Suppressor macrophage (primary cell): Measurements from ENCODE around the gene SCYL3.
"Not testable (repeated sequence)": the region's sequence is repeated elsewhere in the genome, so short reads cannot be mapped to it uniquely, and the experiment has no call there.

Experiments
- DNase-seq, 4 experiments: peaks; one replicate each; pipeline ENCODE4 v3.0.0-alpha.2; 2020 to 2022

The SCYL3 gene

GRCh38 chr1:169811418-169812035, 82.2 kb downstream of the SCYL3 start:
- not testable (repeated sequence) for DNase-seq

DNA sequence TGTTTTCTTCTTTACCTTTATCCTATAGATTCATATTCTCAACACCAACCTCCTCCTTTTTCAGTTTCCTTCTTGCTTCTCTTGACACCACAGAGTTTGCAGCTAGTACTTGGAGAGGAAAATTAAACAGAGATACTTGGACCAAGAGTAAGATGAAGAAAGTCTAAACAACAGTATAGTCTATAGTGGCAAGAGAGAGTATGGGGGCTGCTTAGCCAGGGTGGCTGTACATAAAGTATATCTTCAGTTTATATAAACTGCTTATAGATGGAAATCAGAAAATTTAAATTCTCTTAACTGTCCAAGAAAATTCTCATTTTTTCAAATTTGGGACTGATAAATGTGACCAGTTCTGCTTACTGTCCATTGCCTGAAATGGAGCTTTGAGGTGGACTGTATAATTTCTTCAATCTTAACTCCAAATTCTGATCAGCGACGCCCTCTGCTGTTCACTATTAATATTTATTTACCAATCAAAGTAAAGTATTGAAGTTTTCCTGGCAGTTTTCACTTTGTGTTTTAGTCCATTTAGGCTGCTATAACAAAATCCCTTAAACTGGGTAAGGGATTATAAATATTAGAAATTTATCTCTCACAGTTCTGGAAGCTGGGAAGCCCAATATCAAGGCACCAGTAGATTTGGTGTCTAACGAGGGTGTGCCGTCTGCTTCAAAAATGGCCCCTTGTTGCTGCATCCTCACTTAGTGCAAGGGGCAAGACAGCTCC, 84.2 kb downstream of the SCYL3 start:
- DNase-seq: peak; percentile 37 to 79 (median 66)

- DNase-seq: no peak
Measured at GRCh38 chr1:169804941-169805340, 88.8 kb downstream of the SCYL3 start.

- peak; percentile 9 to 73 (median 46) for DNase-seq
Measured at GRCh38 chr1:169802888-169803287, 90.8 kb downstream of the SCYL3 start.
